Progenitor cell of endocrine pancreas (in vitro differentiated cells): ENCODE data around the gene ST8SIA1. TPM values are rescaled to one million over a fixed set of nuclear protein-coding genes. Genes with fewer than 3 reads are reported as not detected.

Source experiments
- DNase-seq: peaks from one replicate; pipeline ENCODE4 v3.0.0; 2021; ENCODE audit warnings: low spot score; ENCODE audit not compliant: unreplicated experiment
- H3K27ac Mint-ChIP-seq: 2 replicates; pipeline ENCODE4 v1.8.0; 2021; ENCODE audit warnings: mild to moderate bottlenecking, moderate library complexity, mixed read lengths
- H3K27me3 Mint-ChIP-seq: 2 replicates; pipeline ENCODE4 v1.8.0; 2021; ENCODE audit warnings: mixed read lengths
- H3K36me3 Mint-ChIP-seq: 2 replicates; pipeline ENCODE4 v1.8.0; 2022; ENCODE audit warnings: mixed read lengths; ENCODE audit not compliant: insufficient read depth
- H3K4me1 Mint-ChIP-seq: 2 replicates; pipeline ENCODE4 v1.8.0; 2021; ENCODE audit warnings: low read depth, mixed read lengths
- H3K4me3 Mint-ChIP-seq: 2 replicates; pipeline ENCODE4 v1.8.0; 2021; ENCODE audit warnings: low read depth, mild to moderate bottlenecking, moderate library complexity, mixed read lengths
- H3K9me3 Mint-ChIP-seq: 2 replicates; pipeline ENCODE4 v1.8.0; 2021; ENCODE audit warnings: low read depth, mixed read lengths
- CTCF ChIP-seq: fragments of 200-600 bp; sonication (generic); IDR thresholded peaks from one replicate; pipeline ENCODE4 v1.5.0; 2021; ENCODE audit warnings: antibody characterized with exemption, mild to moderate bottlenecking; ENCODE audit not compliant: unreplicated experiment
- total RNA-seq: library from RNA; stranded (reverse); gene quantifications from 2 replicates; pipeline ENCODE4 v1.2.1, GENCODE V29; 2021

ST8SIA1 gene
- total RNA-seq, 1 donor from 2014 or later = 5.2 TPM

- no peak for DNase-seq
- peaks cover 5% of the 10 kb centered on the region for H3K9me3 Mint-ChIP-seq
- H3K36me3 Mint-ChIP-seq = no peaks in the 10 kb centered on the region
- H3K27me3 Mint-ChIP-seq = no peaks in the 10 kb centered on the region
- H3K4me3 Mint-ChIP-seq = no peak overlapping the region
- peaks cover 9% of the 10 kb centered on the region for H3K4me1 Mint-ChIP-seq
- H3K27ac Mint-ChIP-seq = no peak overlapping the region
- no peak for TF ChIP-seq CTCF
These were observed 23.8 kb downstream of the ST8SIA1 start for GRCh38 chr12:22310709-22311108.

- no peak overlapping the region for H3K27ac Mint-ChIP-seq
These were observed 24.2 kb downstream of the ST8SIA1 start for GRCh38 chr12:22310275-22310674.

DNA sequence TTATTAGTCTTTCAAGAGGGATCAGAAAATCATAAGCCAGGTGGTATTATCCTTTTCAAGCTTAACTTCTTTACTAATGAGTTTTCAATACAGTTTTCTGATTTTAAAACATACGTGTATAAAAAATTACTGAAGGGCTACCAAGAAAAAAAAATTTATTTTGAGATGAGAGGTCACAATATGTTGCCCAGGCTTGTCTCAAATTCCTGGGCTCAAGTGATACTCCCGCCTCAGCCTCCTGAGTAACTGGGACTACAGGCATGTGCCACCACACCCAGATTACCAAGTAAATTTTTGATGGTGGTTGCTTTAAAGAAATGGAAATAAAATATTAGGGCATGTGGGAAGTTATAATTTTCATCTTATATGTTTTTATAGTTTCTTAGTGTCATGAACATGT lies 26.7 kb downstream of the ST8SIA1 start:
- peaks cover 12% of the 10 kb centered on the region for H3K9me3 Mint-ChIP-seq
- peaks cover 9% of the 10 kb centered on the region for H3K4me1 Mint-ChIP-seq
- no peak overlapping the region for H3K27ac Mint-ChIP-seq
- peaks cover 2% of the 10 kb centered on the region for H3K36me3 Mint-ChIP-seq
- DNase-seq = no peak
- H3K4me3 Mint-ChIP-seq = no peak overlapping the region
- no peak for TF ChIP-seq CTCF
- H3K27me3 Mint-ChIP-seq = no peaks in the 10 kb centered on the region

More at GRCh38 chr12:22310275-22310674, 24.2 kb downstream of the ST8SIA1 start:
- no peaks in the 10 kb centered on the region for H3K27me3 Mint-ChIP-seq
- H3K9me3 Mint-ChIP-seq = peaks cover 5% of the 10 kb centered on the region
- peaks cover 7% of the 10 kb centered on the region for H3K4me1 Mint-ChIP-seq
- no peak for DNase-seq
- H3K4me3 Mint-ChIP-seq = no peak overlapping the region
- no peaks in the 10 kb centered on the region for H3K36me3 Mint-ChIP-seq
- no peak for TF ChIP-seq CTCF

DNA sequence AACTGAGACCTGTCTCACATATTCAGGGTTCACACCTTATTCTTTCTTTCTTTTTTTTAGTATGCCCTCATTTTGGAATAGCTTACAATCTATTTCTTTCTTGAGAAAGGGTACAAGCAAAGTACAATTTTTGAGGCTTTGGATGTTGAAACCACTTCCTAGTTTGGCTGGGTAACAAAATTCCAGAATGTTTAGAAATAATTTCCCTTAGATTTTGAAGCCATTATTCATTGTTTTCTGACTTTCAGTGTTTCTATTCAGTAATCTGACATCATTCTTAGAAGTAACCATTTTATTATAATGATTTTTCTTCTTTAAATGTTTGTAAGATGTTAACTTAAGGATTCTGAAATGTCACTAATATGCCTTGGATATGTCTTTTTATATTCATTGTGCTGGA lies 28.2 kb downstream of the ST8SIA1 start:
- H3K27me3 Mint-ChIP-seq = no peaks in the 10 kb centered on the region
- TF ChIP-seq CTCF = no peak
- DNase-seq = no peak
- no peak overlapping the region for H3K27ac Mint-ChIP-seq
- H3K36me3 Mint-ChIP-seq = peaks cover 8% of the 10 kb centered on the region
- peaks cover 21% of the 10 kb centered on the region for H3K9me3 Mint-ChIP-seq
- H3K4me1 Mint-ChIP-seq = peaks cover 4% of the 10 kb centered on the region
- no peak overlapping the region for H3K4me3 Mint-ChIP-seq

DNA sequence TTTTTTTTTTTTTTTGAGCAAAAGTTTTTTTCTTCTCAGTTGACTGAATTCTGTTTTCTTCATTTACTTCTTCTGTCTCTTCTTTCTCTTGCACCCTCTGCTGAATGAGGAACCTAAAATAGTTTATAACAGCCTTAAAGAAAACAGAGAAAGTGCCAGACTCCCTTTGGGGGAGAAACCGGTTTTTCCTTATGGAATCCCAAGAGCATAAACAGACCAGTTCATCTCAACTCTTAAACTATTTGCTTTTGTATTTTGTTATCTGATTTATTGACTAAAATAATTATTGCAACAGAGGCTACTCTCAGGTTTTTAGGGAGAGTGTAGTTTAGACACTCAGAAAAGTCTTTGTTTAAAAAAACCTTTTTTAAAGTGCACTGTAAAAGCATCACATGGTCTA lies 30.2 kb downstream of the ST8SIA1 start:
- no peak for TF ChIP-seq CTCF
- no peak for DNase-seq
- H3K27me3 Mint-ChIP-seq = no peaks in the 10 kb centered on the region
- H3K4me3 Mint-ChIP-seq = no peak overlapping the region
- H3K27ac Mint-ChIP-seq = no peak overlapping the region
- H3K36me3 Mint-ChIP-seq = peaks cover 11% of the 10 kb centered on the region
- H3K4me1 Mint-ChIP-seq = peaks cover 3% of the 10 kb centered on the region
- peaks cover 28% of the 10 kb centered on the region for H3K9me3 Mint-ChIP-seq
